Measurements from ENCODE around the gene EPB41. TPM values are rescaled to one million over a fixed set of nuclear protein-coding genes. Genes with fewer than 3 reads are reported as not detected.

EPB41 gene
- total and polyA plus RNA-seq, 9 of the 15 experiments (the other 6 are each of a cell fraction or from before 2014, with no cell fraction given), result 3.7 to 213 (median 141) TPM

DNA sequence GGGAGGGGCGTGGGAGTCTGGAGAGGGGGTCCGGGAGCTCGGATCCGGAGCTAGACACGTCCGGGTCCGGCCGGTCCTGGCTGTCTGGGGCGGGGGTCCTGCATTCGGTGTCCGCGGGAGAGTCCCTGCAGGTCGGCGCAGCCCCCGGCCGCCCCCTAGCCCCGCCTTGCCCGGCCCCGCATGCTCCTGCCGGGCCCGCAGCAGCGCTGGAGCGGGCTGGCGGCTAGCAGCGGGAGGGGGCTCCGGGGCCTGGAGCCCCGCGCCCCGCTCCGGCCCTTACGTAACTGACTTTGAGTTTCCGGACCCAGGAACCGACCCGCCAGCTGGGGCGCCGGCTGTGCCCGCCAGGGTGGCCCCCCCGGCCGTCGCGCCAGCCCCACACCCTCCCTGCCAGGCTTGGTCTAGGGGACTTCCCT is 26.9 kb upstream of the EPB41 start (continued):
- TF ChIP-seq SRSF3 (IDR thresholded peaks at IDR 0.05; ENCODE audit: insufficient read depth, low read length) (0 out of 2 replicates have a peak, but pooled peaks have one; percentile 34), ZBTB7A (IDR thresholded peaks at IDR 0.05; ENCODE audit: borderline replicate concordance, control insufficient read depth, low read depth, low read length) (peak; percentile 90), PTTG1 (tag; IDR thresholded peaks at IDR 0.05; ENCODE audit: low read depth) (no peak), HNRNPK (IDR thresholded peaks at IDR 0.05; ENCODE audit: low read depth, low read length, poor library complexity, severe bottlenecking) (no peak), YY1 (IDR thresholded peaks at IDR 0.05; ENCODE audit: borderline replicate concordance in 1 of 3, control insufficient read depth in 1 of 3, extremely low read depth in 1 of 3, insufficient read depth in 3 of 3, insufficient read length in 1 of 3, insufficient replicate concordance in 2 of 3, low read depth in 1 of 3, low read length in 2 of 3) (peak in 1 of 3 experiments; percentile 17), NFIX (CRISPR knock-in tag; IDR thresholded peaks at IDR 0.05; ENCODE audit: low read depth) (no peak), ATF4 (CRISPR knock-in tag; IDR thresholded peaks at IDR 0.05) (no peak), ZNF717 (CRISPR knock-in tag; IDR thresholded peaks at IDR 0.05) (no peak), LARP7 (IDR thresholded peaks at IDR 0.05) (no peak), ZFX (CRISPR knock-in tag; IDR thresholded peaks at IDR 0.05) (peak; percentile 65), ZNF551 (CRISPR knock-in tag; IDR thresholded peaks at IDR 0.05) (no peak), E2F6 (IDR thresholded peaks at IDR 0.05; ENCODE audit: borderline replicate concordance in 1 of 2, extremely low read depth in 1 of 2, insufficient read depth in 1 of 2, insufficient read length in 1 of 2, low read depth in 1 of 2, low read length in 1 of 2, poor library complexity in 1 of 2, severe bottlenecking in 1 of 2) (peak in 1 of 2 experiments; percentile 54), TEAD4 (IDR thresholded peaks at IDR 0.05; ENCODE audit: low read length) (no peak), TEAD4 (CRISPR knock-in tag; IDR thresholded peaks at IDR 0.05; ENCODE audit: borderline replicate concordance) (no peak), ZNF24 (IDR thresholded peaks at IDR 0.05) (no peak), CHD1 (IDR thresholded peaks at IDR 0.05; ENCODE audit: low read length) (peak; percentile 79), GTF2F1 (IDR thresholded peaks at IDR 0.05; ENCODE audit: low read depth, low read length) (no peak), HDAC2 (IDR thresholded peaks at IDR 0.05) (no peak), SIX5 (IDR thresholded peaks at IDR 0.05; ENCODE audit: borderline replicate concordance in 1 of 2, insufficient read depth in 1 of 2, low read depth in 1 of 2, low read length in 2 of 2) (no peak), ARHGAP35 (IDR thresholded peaks at IDR 0.05; ENCODE audit: partially characterized antibody) (no peak)
- TF ChIP-seq, protein P1, sequence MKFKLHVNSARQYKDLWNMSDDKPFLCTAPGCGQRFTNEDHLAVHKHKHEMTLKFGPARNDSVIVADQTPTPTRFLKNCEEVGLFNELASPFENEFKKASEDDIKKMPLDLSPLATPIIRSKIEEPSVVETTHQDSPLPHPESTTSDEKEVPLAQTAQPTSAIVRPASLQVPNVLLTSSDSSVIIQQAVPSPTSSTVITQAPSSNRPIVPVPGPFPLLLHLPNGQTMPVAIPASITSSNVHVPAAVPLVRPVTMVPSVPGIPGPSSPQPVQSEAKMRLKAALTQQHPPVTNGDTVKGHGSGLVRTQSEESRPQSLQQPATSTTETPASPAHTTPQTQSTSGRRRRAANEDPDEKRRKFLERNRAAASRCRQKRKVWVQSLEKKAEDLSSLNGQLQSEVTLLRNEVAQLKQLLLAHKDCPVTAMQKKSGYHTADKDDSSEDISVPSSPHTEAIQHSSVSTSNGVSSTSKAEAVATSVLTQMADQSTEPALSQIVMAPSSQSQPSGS (CRISPR knock-in tag; IDR thresholded peaks at IDR 0.05), result no peak
- TF ChIP-seq, protein P2, sequence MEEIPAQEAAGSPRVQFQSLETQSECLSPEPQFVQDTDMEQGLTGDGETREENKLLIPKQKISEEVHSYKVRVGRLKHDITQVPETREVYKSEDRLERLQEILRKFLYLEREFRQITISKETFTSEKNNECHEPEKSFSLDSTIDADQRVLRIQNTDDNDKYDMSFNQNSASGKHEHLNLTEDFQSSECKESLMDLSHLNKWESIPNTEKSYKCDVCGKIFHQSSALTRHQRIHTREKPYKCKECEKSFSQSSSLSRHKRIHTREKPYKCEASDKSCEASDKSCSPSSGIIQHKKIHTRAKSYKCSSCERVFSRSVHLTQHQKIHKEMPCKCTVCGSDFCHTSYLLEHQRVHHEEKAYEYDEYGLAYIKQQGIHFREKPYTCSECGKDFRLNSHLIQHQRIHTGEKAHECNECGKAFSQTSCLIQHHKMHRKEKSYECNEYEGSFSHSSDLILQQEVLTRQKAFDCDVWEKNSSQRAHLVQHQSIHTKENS (CRISPR knock-in tag; IDR thresholded peaks at IDR 0.05), result no peak
